HEK293T (cell line): ENCODE results near the gene DCTN4.

Experiments
- ARNT ChIP-seq: fragments of 450-650 bp; IDR thresholded peaks from 2 replicates; pipeline ENCODE4 v1.6.1; 2017; ENCODE audit warnings: mild to moderate bottlenecking
- BHLHE40 ChIP-seq: fragments of 450-650 bp; IDR thresholded peaks from 2 replicates; pipeline ENCODE4 v1.6.1; 2016; ENCODE audit warnings: mild to moderate bottlenecking, moderate library complexity, borderline replicate concordance
- CTBP1 ChIP-seq: fragments of 450-650 bp; IDR thresholded peaks from 2 replicates; pipeline ENCODE4 v1.6.1; 2016; ENCODE audit warnings: borderline replicate concordance
- ELF4 ChIP-seq: fragments of 450-650 bp; IDR thresholded peaks from 2 replicates; pipeline ENCODE4 v1.6.1; 2017; ENCODE audit warnings: antibody characterized with exemption
- FOXA1 ChIP-seq: fragments of 450-650 bp; IDR thresholded peaks from 2 replicates; pipeline ENCODE4 v1.6.1; 2016; ENCODE audit warnings: mild to moderate bottlenecking
- FOXK2 ChIP-seq: fragments of 450-650 bp; IDR thresholded peaks from 2 replicates; pipeline ENCODE4 v1.6.1; 2016; ENCODE audit warnings: mild to moderate bottlenecking
- FOXM1 ChIP-seq: fragments of 450-650 bp; IDR thresholded peaks from 2 replicates; pipeline ENCODE4 v1.6.1; 2017; ENCODE audit warnings: mild to moderate bottlenecking, borderline replicate concordance
- HDGF ChIP-seq: fragments of 450-650 bp; IDR thresholded peaks from 2 replicates; pipeline ENCODE4 v1.6.1; 2017; ENCODE audit warnings: antibody characterized with exemption, borderline replicate concordance
- L3MBTL2 ChIP-seq: fragments of 450-650 bp; conservative IDR thresholded peaks from 2 replicates; pipeline ENCODE4 v1.6.1; 2016; ENCODE audit warnings: mild to moderate bottlenecking
- LEF1 ChIP-seq: fragments of 450-650 bp; IDR thresholded peaks from 2 replicates; pipeline ENCODE4 v1.6.1; 2017; ENCODE audit warnings: mild to moderate bottlenecking, borderline replicate concordance
- NFRKB ChIP-seq: fragments of 450-650 bp; IDR thresholded peaks from 2 replicates; pipeline ENCODE4 v1.6.1; 2016; ENCODE audit warnings: mild to moderate bottlenecking, moderate library complexity
- SP1 ChIP-seq: fragments of 450-650 bp; IDR thresholded peaks from 2 replicates; pipeline ENCODE4 v1.6.1; 2017
- SUZ12 ChIP-seq: fragments of 450-650 bp; IDR thresholded peaks from 2 replicates; pipeline ENCODE4 v1.6.1; 2016; ENCODE audit warnings: mild to moderate bottlenecking
- TARDBP ChIP-seq: fragments of 450-650 bp; IDR thresholded peaks from 2 replicates; pipeline ENCODE4 v1.6.1; 2016

GRCh38 chr5:150791536-150791935 is 32.7 kb upstream of the DCTN4 start:
- TF ChIP-seq FOXM1 (no peak), FOXA1 (no peak), ELF4 (no peak), TARDBP (no peak), NFRKB (no peak), BHLHE40 (no peak), SUZ12 (no peak), HDGF (no peak), LEF1 (no peak), CTBP1 (no peak), SP1 (no peak), ARNT (no peak), FOXK2 (no peak), L3MBTL2 (no peak)
